GM21447 (cell line): ENCODE measurements around the gene SPEN.

Experiments used
- ATAC-seq: cut with Tn5 transposase; IDR thresholded peaks from one replicate; pipeline ENCODE4 v1.9.1; 2021; ENCODE audit not compliant: unreplicated experiment

SPEN gene

DNA sequence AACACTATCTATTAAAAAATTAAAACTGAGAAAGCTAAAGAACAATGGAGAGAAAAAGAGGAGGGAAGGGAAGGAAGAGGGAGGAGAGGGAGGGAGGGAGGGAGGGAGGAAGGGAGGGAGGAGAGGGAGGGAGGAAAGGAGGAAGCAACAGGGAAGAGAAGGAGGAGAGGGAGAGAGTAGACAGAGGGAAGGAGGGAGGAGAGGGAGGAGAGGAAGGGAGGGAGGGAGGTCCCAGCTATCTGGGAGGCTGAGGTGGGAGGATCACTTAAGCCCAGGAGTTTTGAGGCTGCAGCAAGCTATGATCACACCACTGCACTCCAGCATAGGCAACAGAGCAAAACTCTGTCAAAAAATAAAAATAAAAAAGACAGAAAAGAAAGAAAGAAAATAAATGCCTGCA is 111.9 kb downstream of the SPEN start:
- no peak for ATAC-seq

DNA sequence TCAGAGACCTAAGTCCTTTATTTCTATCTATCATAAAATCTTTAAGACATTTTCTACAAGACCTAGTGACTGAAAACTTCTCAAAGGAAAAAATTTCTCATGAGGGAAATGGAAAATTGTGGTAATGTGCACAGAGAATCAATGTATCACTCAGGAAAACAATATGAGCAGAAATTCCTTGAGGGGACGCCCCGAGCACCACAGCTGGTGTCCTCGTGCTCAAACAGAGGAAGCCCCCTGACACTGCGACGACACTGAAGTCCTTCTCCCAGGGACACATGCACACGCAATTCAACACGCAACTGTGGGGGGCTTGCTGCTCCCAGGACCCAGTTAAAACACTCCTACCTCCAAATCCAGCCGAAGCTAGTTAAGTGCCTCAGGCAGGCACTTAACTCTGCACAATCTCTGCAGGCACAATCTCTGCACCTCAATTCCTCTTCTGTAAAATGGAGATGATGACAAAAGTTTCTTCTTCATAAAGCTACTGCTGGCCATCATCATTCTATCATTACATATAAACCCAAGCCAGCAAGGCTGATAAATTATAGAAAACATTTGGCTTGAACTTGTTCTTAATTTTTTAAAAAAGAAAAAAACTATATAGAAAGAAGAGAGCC is 112.4 kb downstream of the SPEN start:
- no peak for ATAC-seq

DNA sequence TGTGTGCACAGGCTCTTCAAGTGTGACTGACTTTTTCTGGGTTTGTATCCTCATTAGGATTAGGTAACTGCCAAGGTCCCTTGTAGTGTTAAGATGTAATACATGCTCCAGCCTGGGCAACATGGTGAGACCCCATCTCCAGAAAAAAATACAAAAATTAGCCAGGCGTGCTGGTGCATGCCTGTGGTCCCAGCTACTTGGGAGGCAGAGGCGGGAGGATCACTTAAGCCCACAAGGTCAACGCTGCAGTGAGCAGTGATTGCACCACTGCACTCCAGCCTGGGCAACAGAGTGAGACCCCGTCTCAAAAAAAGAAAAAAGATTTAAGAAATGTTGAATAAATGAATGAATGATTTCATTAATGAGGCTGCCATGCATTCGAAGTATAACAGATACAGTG is 113.3 kb downstream of the SPEN start:
- no peak for ATAC-seq

DNA sequence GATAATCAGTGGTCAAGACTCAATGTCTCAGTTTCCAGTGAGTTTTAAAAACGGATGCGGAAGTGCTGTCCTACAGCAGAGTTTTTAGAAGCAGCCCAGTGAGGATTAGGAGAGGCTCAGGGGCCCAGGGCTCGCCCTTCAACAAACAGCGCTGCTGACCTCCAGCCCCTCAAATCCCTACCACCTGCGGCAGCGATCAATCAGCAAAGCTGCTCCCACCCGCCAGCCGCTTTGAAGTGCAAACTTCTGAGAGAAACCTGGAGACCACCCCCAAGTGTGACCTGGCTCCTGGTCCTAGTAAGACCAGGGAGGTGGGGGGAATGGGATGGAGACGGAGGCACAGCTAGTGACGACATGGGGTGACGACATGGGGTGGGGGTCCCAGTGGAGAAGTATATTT is 114.0 kb downstream of the SPEN start:
- no peak for ATAC-seq

DNA sequence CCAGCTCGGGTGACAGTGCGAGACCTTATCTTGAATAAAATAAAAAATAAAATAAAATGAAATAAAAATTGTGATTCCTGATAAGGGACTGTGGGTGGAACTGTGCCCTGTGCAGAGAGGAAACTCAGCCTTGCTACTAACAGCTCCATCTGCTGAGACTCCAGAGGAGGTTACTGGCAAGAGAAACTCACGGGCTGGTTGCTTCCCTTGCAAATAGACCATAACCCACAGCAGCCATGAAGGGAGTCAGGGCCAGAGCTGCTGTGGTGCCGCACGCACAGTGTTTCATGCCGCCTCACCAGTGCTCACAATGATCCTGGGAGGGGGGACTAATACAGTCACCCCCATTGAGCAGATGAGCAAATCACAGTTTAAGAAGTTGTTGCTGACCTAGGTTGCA is 114.7 kb downstream of the SPEN start:
- no peak for ATAC-seq

DNA sequence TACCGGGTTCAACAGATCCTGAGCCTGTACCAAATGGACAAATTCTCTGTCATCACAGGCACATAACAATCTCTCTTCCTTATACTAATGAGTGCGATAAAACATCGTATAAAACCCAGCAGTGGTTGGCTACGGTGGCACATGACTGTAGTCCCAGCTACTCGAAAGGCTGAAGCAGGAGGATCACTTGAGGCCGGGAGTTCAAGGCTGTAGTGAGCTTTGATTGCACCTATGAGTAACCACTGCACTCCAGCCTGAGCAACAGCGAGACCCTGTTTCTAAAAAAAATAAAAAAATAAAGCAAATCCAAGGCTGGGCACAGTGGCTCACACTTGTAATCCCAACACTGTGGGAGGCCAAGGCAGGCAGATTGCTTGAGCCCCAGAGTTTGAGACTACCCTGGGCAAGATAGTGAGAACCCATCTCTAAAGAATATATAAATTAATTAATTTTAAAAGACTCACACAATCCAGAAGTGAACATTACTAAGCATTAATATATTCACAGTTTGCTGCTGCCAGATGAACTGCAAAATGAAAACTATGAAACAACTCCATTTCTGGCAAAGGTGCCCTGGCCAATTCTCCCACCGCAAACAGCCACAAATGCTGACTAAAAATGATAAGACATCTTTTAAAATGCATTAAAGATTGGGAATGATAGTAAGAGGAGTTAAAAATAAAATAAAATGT is 115.3 kb downstream of the SPEN start:
- no peak for ATAC-seq

DNA sequence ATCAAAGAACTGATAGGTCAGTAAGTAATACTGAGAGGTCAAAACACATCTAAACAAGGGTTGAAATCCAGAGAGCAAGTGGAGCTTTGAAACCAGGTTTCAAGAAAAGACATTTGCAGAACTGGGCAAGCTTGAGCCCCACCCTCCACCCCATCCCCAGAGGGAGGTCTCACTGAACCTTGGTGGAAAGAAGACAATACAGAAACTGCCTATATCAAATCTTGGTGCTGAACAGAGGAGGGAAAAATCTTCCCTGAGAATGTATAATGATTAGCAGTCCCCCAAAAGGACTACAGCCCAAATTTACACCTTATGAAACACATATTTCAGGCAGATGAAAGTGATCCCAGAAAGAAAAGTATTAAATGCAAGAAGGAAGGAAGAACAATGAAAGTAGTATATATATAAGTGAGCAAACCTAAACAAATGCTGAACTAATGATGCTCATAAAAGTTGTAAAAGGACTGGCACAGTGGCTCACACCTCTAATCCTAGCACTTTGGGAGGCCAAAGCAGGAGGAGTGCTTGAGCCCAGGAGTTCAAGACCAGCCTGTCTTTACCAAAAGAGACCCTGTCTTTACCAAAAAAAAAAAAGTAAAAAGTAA is 116.0 kb downstream of the SPEN start:
- ATAC-seq, result no peak

DNA sequence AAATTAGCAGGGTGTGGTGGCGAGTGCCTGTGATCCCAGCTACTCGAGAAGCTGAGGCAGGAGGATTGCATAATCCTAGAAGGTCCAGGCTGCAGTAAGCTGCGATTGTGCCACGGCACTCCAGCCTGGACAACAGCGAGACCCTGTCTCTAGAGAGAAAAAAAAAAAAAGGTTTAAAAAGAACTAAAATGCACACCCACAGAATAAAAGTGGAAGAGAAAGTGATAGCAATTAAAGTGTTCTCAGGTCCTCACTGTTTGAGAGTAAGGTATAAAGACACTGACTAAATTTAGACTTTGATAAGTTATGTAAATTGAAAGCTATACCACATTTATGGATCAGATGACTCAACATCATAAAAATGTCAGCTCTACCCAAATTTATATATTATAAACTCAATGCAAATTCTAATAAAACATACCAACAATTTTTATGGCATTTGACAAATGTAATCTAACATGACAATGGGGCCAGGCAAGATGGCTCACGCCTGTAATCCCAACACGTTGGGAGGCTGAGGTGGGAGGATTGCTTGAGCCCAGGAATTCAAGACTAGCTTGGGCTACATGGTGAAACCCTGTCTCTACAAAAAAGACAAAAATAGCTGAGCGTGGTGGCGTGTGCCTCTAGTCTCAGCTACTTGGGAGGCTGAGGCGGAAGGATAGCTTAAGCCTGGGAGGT is 116.6 kb downstream of the SPEN start:
- ATAC-seq, result no peak

DNA sequence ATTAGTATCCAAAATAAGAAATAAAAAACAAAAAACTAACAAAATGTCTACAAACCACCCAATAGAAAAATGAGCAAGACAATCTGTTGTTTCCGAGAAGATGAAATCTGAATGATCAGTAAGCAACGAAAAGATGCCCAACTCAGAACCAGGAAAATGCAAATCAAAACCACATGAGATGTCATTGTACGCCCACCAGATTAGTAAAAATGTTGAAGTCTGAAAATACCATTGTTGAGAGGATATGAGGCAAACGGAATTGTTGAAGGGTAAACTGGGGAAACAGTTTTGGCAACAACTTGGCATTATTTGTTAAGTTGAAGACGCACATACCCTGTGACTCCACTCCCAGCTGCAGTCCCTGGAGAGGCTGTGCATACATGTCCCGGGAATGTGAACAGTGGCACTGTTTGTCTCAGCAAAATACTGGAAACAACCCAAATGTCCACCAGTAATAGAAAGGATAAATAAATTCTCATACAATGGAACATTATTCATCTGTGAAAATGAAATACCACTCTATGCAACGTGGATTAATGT is 117.8 kb downstream of the SPEN start:
- ATAC-seq, result no peak

DNA sequence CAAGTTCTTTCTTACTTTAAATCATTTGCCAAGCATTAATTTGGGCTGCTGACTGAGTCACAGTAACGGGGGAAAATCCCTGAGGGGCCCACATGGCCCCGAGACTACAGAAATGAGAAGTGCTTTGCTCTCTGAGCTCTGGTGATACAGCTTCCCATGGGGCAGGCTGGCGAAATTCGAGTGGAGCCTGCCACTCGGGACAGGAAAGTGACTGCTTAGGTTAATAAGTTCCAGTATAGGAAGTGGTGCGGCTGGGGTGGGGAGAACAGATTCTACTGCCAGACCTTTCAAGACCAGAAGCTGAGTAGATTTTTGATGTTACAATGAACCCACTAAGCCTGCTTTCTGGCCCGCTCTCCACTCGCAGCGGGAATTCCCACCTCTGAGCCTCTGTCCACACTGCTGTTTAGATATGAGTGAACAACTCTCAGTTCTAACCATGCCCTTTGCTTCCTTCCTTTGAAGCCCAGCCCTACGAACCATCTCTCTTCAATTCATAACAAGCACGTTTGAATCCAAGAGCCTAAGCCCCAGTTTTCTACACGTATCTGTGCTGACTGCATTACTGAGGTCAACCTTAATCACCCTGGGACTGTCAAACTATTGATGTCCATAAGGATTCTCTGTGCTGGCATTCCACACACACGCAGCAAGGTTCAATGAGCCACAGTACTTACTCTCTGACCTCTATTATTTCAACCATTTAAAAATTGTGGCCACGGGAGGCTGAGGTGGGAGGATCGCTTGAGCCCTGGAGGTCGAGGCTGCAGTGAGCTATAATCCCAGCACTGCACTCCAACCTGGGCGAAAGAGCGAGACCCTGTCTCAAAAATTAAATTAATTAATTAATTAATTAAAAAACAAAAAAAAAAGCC is 118.8 kb downstream of the SPEN start:
- ATAC-seq, result peak; percentile 73

DNA sequence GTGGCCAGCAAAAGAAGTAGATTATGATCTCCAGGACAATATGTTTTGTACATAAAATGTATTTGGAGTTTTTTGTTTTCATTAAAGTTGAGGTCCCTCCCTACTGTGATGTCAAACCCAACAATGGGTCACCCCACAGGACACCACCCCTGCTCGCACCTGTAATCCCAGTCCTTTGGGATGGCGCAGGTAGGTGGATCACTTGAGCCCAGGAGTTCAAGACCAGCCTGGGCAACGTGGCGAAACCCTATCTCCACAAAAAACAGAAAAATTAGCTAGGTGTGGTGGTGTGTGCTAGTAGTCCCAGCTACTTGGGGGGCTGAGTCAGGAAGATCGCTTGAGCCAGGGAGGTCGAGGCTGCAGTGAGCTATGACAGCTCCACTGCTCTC is 119.4 kb downstream of the SPEN start:
- no peak for ATAC-seq

DNA sequence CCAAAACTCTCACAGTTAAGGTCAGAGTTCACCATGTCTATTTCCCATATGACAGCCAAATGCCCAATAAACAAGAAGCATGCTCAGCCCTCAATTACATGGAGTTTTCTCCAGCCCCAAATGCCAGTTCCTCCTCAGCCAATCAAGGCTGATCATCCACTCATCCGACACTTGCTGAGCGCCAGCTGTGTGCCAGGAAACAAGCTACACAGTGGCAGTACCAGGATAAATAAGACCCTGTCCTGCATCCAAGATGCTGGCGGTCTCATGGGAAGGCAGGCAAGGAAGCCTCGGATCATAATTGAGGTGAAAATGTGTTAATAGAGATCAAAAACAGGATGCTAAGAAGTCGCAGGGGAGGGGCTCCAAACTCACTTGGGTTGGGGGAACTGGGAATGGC is 120.7 kb downstream of the SPEN start:
- no peak for ATAC-seq

DNA sequence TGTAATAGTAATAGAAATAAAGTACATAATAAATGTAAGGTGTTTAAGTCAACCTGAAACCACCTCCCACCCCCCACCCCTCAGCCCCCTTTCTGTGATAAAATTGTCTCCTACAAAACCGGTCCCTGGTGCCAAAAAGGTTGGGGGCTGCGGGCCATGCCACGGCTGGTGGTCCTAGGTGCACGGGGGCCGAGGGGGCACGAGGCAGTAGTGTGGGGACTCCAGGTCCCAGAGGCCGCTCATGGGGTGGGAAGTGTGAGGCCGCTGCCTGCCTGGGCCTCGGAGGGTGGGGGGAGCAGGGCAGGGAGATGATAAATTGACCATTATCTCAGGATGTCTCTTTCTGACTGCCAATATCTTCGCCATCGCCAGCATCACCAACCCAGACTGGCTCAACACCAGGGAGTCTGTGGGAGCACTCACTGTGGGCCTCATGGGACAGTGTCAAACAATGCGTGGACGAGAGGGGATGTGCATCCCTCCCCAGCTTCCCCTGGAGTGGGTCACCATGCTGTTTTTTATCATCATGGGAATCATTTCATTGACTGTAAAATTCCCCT is 121.9 kb downstream of the SPEN start:
- no peak for ATAC-seq

DNA sequence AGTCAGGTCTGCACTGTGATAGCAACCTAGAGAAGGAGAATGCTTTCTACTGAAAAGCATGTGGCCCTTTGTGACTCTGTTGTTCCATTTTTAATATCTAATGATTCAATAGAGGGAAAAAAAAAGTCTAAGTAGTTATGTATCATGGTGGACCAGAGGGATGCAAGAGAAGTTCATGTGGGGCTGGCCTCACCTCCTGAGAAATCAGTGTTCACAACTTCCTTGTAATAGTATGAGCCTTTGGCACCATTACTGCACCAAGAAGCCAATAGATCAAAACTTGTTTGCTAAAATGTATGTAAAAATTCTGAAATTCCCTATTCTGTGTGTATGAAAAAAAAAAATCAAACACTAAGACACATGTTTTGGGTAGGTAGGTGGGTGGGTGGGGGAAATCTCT is 123.4 kb downstream of the SPEN start:
- ATAC-seq, result no peak

DNA sequence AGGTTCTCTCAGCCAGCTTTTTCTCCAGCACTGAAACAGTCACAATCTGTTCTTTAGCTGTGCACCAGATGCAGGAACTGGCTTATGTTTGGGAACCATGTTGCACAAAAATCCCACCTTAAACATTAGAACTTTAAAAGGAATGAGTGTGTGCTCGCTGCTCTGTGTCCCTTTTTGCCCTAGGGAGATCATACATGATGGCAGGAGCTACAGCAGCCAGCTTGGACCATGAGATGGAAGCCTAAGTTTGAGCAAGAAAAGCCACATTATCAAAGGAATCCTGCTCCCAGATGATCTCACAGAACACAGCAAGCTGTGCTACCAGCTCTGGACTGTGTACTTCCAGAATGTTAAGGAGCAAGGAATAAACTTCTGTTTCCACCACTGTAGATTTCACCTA is 124.9 kb downstream of the SPEN start:
- ATAC-seq, result no peak

DNA sequence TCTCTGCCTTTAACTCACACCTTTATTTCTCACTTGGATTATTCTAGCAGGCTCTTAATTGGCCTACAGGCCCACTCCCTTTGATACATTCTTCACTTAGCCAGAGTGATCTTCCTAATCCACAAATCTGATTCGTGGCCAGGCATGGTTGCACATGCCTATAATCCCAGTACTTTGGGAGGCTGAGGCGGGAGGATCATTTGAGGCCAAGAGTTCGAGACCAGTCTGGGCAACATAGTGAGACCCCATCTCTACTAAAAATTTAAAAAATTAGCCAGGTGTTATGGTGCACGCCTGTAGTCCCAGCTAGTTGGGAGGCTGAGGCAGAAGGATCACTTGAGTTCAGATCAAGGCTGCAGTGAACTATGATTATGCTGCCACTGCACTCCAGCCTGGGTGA is 126.3 kb downstream of the SPEN start:
- ATAC-seq, result no peak

DNA sequence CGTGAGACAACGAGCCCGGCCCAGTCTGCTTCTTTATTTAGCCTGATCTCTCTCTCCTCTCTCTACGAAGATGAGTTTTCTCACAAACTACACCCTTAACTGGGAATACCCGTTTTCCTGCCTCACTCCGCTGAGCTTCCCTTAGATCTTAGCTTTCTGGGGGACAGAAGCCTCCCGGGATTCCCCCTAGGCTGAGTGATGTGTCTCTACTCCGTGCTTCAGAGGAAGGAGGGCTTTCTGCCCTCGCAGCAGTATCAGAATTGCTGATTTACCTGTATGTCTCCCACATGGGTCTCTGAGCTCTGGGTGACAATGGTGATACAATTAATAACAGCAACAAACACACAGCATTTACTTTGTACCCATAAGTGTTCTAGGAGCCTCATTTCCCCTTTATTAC is 127.3 kb downstream of the SPEN start:
- peak; percentile 35 for ATAC-seq

DNA sequence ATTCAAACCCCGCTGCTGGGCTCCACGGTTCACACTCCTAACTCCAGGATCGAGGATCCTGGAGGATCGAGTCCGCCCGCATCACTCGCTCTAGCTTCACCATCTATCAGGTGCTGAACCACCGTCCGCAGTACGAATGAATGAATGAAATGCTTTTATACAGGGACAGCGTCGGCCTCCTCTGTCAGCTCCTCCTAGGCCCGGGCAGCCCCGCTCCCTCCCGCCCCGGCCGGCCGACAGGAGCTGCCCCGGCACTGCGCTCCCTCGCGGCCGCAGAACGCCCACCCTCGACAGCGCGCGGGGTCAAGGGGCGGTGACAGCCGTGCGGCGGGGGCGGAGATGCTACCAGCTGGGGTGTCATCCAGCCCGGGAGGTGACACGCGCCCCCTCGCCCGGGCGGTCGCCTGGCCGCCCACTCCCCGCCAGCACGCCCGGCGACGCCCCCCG is 127.9 kb downstream of the SPEN start:
- ATAC-seq, result peak; percentile 50

DNA sequence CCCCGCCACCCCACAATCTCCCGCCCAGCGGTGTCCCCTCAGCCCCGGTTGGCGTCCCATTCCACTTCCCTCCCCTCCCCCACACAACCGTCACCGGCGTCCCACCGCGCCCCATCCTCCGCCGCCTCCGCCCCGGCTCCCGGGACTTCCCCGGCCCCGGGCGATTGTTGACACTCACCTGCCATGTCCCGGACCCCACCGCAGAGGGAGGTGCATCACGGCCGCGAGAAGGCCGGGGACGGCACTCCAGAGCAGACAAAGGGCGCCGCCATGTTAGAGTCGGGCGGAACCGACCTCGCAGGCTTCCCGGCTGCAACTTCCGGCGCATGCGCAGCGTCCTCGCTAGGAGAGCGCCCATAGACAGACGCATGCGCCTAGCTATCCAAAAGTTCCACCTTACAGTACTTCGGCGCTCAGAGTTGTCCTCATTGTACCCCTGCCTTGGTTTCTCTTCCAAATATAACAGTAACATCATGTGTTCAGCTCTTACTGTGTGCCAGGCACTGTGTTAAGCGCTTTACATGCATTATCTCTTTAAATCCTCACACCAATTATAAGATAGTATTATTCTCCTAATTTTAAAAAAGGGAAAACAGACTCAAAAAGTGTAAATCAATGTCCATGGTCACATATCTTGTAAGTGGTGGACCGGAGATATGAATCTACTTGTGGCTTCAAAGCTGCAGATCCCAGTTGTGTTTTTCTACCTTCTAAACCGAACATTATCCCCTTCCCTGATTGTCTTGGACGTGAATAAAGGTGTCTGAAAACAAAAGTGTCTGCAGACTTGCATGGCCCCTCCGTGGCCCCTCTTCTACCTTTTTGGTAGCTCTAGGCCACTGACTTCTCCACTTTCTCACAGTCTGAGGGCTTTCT is 128.5 kb downstream of the SPEN start, which contains the start of gene ZBTB17:
Gene ZBTB17 (minus strand): TSS at position 297 of the 876 bp plus-strand sequence. CDS start 27,606 bp downstream, outside the sequence.
- peak; percentile 54 for ATAC-seq
